ENCODE data around the gene S100A3.

The S100A3 gene

GRCh38 chr1:153507926-153508583 is 41.0 kb downstream of the S100A3 start:
- DNase-seq: no peak

GRCh38 chr1:153506831-153507413 is 42.1 kb downstream of the S100A3 start:
- no peak for DNase-seq

GRCh38 chr1:153506386-153506785 is 42.7 kb downstream of the S100A3 start:
- DNase-seq: no peak

- DNase-seq: no peak
Observed at GRCh38 chr1:153505576-153505975, 43.5 kb downstream of the S100A3 start.

GRCh38 chr1:153503766-153504165 is 45.3 kb downstream of the S100A3 start:
- peak; percentile 41 for DNase-seq

- DNase-seq: no peak
Observed at GRCh38 chr1:153498746-153499145, 50.3 kb downstream of the S100A3 start.

Measured in NCI-H524 treated with DMSO at 0.1 percent for 48 hours (cell line).